Hematopoietic multipotent progenitor cell treated with erythropoietin and hydrocortisone succinate and interleukin-3 and kit ligand, for 15 days (in vitro differentiated cells): ENCODE measurements around the gene CCDC134.

Experiments used
- DNase-seq: peaks from one replicate; pipeline ENCODE4 v3.0.0-alpha.2; 2015; ENCODE audit warnings: low spot score

CCDC134 gene

DNA sequence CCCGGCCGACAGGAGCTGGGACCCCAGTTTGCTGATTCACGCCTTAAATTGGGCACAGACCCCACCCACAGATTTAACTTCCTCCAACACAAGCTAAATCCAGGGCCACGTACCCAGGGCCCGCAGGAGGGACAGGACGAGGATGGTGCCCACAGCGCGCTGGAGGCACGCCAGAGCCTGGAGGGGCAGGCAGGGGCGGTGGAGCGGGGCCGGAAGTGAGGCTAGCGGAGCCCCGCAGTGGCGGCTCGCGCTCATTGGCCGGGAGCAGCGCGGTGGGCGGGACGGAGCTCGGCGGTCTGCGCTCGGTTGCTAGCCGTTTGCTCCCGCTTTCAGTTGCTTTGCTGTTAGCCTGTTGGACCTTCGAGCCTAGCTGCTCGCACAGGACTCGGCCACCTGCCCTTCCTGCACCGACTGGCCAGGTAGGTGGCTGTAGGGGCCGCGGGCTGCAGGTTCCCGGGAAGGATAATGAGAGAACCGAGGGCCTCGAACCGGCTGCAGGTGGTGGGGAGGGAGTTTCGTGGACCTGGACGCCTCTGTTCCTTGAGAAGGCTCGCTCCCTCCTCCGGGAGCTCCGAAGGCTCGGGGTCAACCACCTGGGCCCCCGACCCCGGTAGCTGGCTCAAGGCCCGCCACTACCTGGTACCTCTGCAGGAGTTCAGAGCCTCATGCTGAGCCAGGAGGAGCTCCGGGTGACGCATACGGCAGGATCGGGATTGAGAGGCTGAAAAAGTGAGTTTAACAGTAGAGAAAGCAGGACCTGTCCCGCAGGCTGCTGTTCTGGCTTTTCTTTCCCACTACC, at the start of gene CCDC134:
TSS of gene CCDC134 (plus strand) at position 332 of the 799 bp plus-strand sequence. CDS start 8,212 bp downstream, outside the sequence.
- peak; percentile 88 for DNase-seq

- no peak for DNase-seq
Observed at GRCh38 chr22:41752011-41752970, 48.2 kb upstream of the CCDC134 start.

- no peak for DNase-seq
Observed at GRCh38 chr22:41753984-41754383, 46.5 kb upstream of the CCDC134 start.

DNA sequence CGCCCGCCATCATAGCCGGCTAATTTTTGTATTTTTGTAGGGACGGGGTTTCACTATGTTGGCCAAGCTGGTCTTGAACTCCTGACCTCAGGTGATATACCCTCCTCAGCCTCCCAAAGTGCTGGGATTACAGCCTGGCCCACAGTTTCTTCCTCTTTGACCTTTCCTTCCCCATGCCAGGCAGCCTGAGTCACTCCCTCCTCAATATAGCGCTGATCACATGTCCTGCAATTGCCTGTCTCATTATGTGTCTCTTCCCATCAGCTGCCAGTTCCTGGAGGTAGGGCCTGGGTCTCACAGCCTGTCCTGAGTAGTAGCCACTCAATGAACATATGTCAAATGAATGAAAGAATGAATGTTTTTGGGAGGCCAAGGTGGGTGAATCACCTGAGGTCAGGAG, 43.0 kb upstream of the CCDC134 start:
- no peak for DNase-seq

GRCh38 chr22:41758231-41758630, 42.2 kb upstream of the CCDC134 start:
- DNase-seq = no peak

DNA sequence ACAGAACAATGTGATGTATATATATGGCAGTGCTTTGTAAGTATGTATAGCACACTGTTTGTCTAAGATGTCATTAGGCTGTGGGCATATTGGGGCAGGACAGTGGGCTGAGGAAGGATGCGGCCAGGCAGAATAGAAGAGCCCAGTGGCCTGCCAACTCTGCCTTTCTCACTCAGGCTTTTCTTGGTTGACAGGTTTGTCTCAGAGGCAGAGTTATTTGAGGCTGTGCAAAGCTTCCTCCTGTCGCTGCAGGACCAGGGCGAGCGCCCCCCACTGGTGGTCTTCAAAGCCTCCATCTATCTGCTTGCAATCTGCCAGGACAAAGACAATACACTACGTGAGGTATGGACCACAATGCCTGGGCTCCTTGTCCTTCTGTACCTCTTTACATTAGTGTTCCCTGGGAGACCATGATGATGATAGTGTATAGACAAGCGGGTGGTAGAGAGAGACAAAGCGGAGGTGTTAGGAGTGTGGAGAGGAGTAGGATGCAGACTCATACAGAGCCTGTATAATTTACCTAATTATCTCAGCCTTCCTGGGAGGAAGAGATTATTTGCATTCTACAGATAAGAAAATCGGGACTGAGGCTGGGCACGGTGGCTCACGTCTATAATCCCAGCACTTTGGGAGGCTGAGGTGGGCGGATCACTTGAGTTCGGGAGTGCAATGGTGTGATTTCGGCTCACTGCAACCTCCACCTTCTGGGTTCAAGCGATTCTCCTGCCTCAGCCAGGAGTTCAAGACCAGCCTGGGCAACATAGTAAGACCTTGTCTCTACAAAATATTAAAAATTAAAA, 37.3 kb upstream of the CCDC134 start:
- peak; percentile 13 for DNase-seq

- no peak for DNase-seq
Observed at GRCh38 chr22:41766476-41766875, 34.0 kb upstream of the CCDC134 start.

DNA sequence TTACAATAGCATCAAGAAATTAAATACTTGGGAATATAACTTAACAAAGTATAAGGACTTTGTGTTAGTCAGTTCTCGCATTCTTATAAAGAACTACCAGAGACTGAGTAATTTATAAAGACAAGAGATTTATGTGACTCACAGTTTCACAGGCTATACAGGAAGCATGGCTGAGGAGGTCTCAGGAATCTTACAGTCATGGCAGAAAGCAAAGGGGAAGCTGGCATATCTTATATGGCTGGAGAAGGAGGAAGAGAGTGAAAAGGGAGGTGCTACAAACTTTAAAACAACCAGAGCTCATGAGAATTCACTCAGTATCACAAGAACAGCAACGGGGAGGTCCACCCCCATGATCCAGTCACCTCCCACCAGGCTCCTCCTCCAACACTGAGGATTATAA, 32.0 kb upstream of the CCDC134 start:
- no peak for DNase-seq

DNA sequence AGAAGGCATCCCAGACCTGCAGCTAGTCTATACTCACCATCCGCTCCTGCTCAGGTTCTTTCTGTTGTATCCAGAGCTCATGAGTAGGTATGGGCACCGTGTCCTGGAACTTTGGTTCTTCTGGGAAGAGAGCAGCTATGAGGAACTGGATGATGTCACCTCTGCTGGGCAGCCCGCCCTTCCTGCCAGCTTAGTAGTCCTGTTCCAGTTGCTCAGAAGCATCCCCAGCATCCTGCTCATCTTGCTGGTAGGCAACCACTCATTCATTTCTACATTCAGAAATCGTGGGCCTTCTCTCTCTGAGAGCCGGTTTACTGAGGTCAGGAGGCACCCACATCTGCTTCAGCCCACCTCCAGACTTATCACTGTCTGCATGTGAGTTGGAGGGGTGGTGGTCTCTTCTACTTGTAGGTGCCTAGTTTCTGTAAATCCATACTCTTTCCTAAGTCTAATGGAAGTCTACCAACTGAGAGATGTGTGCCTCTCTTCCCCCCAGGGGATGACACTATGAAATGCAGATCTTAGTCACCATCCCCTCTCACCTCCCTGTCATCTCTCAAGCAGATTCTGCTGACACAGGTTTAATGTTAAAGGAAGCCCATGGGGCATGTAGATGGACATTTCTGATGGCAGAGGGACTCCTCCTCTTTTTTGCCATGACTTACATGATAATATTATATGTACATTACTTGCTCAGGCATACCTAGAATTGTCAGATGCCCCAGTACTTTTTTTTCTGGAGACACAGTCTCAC, 29.6 kb upstream of the CCDC134 start:
- DNase-seq = no peak

DNA sequence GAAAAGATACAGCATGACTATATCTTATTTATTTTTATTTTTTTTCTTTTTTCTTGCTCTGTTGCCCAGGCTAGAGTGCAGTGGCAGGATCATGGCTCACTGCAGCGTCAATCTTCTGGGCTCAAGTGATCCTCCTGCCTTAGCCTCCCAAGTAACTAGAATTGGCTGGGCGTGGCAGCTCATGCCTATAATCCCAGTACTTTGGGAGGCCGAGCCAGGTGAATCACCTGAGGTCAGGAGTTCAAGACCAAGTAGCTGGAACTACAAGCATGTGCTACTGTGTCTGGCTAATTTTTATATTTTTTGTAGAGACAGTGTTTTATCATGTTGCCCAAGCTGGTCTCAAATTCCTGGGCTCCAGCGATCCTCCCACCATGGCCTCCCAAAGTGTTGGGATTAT, 28.3 kb upstream of the CCDC134 start:
- no peak for DNase-seq

- DNase-seq = no peak
Observed at GRCh38 chr22:41772645-41773044, 27.8 kb upstream of the CCDC134 start.

- DNase-seq = no peak
Observed at GRCh38 chr22:41775338-41775737, 25.1 kb upstream of the CCDC134 start.

GRCh38 chr22:41775976-41776375, 24.5 kb upstream of the CCDC134 start:
- DNase-seq = no peak

GRCh38 chr22:41776381-41776780, 24.1 kb upstream of the CCDC134 start:
- DNase-seq = no peak

- DNase-seq = no peak
Observed at GRCh38 chr22:41777749-41778425, 22.6 kb upstream of the CCDC134 start.

GRCh38 chr22:41779929-41780505, 20.5 kb upstream of the CCDC134 start:
- DNase-seq = no peak

GRCh38 chr22:41780746-41781505, 19.6 kb upstream of the CCDC134 start:
- DNase-seq = no peak

DNA sequence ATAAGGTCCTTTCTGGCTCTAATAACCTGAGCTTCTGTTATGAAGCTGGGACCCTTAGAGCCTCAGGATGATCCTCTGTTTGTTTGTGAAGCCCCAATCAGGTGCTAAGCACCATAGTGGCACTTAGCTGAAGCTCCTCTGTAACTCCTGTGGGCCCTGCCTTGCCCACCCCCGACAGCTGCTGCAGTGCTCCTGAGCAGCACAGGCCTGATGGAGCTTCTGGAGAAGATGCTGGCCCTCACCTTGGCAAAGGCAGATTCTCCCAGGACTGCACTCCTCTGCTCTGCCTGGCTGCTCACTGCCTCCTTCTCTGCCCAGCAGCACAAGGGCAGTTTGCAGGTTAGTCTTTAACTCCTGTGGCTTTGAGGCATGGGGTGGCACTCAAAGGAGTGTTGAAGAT, 19.0 kb upstream of the CCDC134 start:
- no peak for DNase-seq

- no peak for DNase-seq
Observed at GRCh38 chr22:41782316-41782715, 18.2 kb upstream of the CCDC134 start.

DNA sequence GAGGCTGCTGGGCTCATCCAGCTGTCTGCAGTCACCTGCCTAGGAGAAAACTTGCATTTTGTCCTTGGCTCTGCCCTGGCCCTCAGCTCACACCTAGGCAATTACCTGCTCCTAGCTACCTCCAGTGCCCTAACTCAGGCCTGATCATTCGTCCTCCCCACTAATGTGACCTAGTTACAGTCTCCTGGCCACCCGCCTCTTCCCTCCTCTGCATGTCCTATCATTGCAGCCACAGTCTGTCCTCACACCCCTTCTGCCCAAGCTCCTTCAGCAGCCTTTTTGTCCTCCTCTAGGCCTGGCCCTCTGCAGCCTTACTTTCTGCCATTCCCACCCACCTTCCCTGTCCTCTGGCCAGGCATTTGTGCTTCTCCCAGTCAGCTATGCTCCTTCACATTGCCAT, 17.7 kb upstream of the CCDC134 start:
- DNase-seq = no peak
